ENCODE measurements around the gene GLT8D1.

Gene GLT8D1

DNA sequence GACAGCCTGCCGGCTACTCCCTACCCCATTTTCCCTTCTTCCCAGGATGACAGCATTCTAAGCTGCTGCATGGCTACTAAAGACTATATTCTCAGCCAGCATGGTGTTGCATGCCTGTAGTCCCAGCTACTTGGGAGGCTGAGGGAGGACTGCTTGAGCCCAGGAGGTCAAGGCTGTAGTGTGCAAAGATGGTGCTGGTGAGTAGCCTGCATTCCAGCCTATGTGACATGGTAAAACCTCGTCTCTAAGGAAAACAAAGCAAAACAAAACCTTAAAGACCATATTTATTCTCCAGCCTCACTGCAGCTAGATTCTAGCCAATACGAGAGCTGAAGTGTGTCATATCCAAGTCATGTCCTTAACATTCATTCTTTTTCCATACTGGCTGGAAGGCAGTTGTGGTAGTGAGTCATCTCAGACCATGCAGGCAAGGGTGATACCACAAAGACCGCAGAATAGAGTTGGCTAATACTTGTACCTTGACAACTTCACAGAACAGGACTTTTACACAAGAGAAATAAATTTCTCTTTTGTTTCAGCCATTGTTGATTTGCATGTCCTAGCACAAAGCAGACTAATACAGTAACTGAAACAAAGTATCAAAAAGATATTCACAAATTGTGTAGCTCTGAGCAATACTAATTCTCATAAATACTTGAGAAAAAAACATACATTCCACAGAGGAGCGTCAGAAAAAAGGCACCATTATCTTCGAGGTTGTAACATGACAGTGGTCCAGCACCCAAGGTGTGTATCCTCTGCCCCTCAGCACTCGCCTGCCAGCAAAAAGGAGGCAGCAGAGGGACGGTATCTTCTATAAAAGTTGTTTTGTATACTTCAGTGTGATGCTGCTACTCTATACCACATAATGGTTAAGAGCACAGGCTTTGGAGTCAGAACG lies 34.7 kb downstream of the GLT8D1 start:
- Histone ChIP-seq H3K4me1 (ENCODE audit: control extremely low read depth in 1 of 4, control insufficient read depth in 4 of 4, insufficient read depth in 4 of 4, low read length in 3 of 4) (peaks cover 0 to 12% (median 8%) of the 10 kb centered on the region in 4 experiments), H3K36me3 (ENCODE audit: control insufficient read depth in 4 of 4, insufficient read depth in 4 of 4, low read length in 3 of 4) (peaks cover 11 to 40% (median 28%) of the 10 kb centered on the region in 4 experiments), H3K27ac (ENCODE audit: insufficient read depth in 1 of 2, low read depth in 1 of 2, low read length in 2 of 2, poor library complexity in 1 of 2, severe bottlenecking in 2 of 2) (peak overlapping the region; percentile 31 to 64), H3K27me3 (replicated peaks in 2 of 5; ENCODE audit: control insufficient read depth in 4 of 5, insufficient read depth in 5 of 5, low read length in 4 of 5) (no peaks in the 10 kb centered on the region), H3K4me3 (ENCODE audit: control insufficient read depth in 1 of 7, extremely low read depth in 1 of 7, insufficient read depth in 4 of 7, low read depth in 2 of 7, low read length in 6 of 7) (no peak overlapping the region), H3K9me3 (ENCODE audit: control extremely low read depth in 1 of 5, control insufficient read depth in 4 of 5, insufficient read depth in 2 of 5, low read depth in 1 of 5, low read length in 4 of 5) (no peaks in the 10 kb centered on the region)
- POLR2A ChIA-PET = no interaction called here
- CTCF ChIA-PET = no interaction called here
- DNase-seq = peak; percentile 40 to 87 (median 86)
- WGBS (ENCODE audit: insufficient coverage) = 95% methylated on average over 3 of the region's 9 CpGs

GRCh38 chr3:52663098-52663497 lies 42.5 kb downstream of the GLT8D1 start:
- POLR2A ChIA-PET = no interaction called here
- CTCF ChIA-PET = no interaction called here

GRCh38 chr3:52660046-52660445 lies 45.5 kb downstream of the GLT8D1 start:
- H3K36me3 ChIP-seq (ENCODE audit: control insufficient read depth in 4 of 4, insufficient read depth in 4 of 4, low read length in 3 of 4) = peaks cover 31 to 78% (median 49%) of the 10 kb centered on the region in 4 experiments
- ChIA-PET CTCF (no interaction called here), POLR2A (no interaction called here)
- H3K4me3 ChIP-seq (ENCODE audit: control insufficient read depth in 1 of 7, extremely low read depth in 1 of 7, insufficient read depth in 4 of 7, low read depth in 2 of 7, low read length in 6 of 7) = no peak overlapping the region
- WGBS (ENCODE audit: insufficient coverage) = 62% methylated on average over 2 of the region's 3 CpGs
- no peak for DNase-seq
- no peaks in the 10 kb centered on the region for H3K4me1 ChIP-seq (ENCODE audit: control extremely low read depth in 1 of 4, control insufficient read depth in 4 of 4, insufficient read depth in 4 of 4, low read length in 3 of 4)
- no peak overlapping the region for H3K27ac ChIP-seq (ENCODE audit: insufficient read depth in 1 of 2, low read depth in 1 of 2, low read length in 2 of 2, poor library complexity in 1 of 2, severe bottlenecking in 2 of 2)
- H3K27me3 ChIP-seq (replicated peaks in 2 of 5; ENCODE audit: control insufficient read depth in 4 of 5, insufficient read depth in 5 of 5, low read length in 4 of 5) = no peaks in the 10 kb centered on the region
- no peaks in the 10 kb centered on the region for H3K9me3 ChIP-seq (ENCODE audit: control extremely low read depth in 1 of 5, control insufficient read depth in 4 of 5, insufficient read depth in 2 of 5, low read depth in 1 of 5, low read length in 4 of 5)

More at GRCh38 chr3:52663098-52663497, 42.5 kb downstream of the GLT8D1 start:
- Histone ChIP-seq H3K9me3 (ENCODE audit: control extremely low read depth in 1 of 5, control insufficient read depth in 4 of 5, insufficient read depth in 2 of 5, low read depth in 1 of 5, low read length in 4 of 5) (no peaks in the 10 kb centered on the region), H3K27ac (ENCODE audit: insufficient read depth in 1 of 2, low read depth in 1 of 2, low read length in 2 of 2, poor library complexity in 1 of 2, severe bottlenecking in 2 of 2) (no peak overlapping the region), H3K4me3 (ENCODE audit: control insufficient read depth in 1 of 7, extremely low read depth in 1 of 7, insufficient read depth in 4 of 7, low read depth in 2 of 7, low read length in 6 of 7) (no peak overlapping the region), H3K27me3 (replicated peaks in 2 of 5; ENCODE audit: control insufficient read depth in 4 of 5, insufficient read depth in 5 of 5, low read length in 4 of 5) (no peaks in the 10 kb centered on the region), H3K4me1 (ENCODE audit: control extremely low read depth in 1 of 4, control insufficient read depth in 4 of 4, insufficient read depth in 4 of 4, low read length in 3 of 4) (no peaks in the 10 kb centered on the region), H3K36me3 (ENCODE audit: control insufficient read depth in 4 of 4, insufficient read depth in 4 of 4, low read length in 3 of 4) (peaks cover 25 to 66% (median 39%) of the 10 kb centered on the region in 4 experiments)
- 100% methylated on average over 1 of the region's 3 CpGs for WGBS (ENCODE audit: insufficient coverage)
- no peak for DNase-seq

DNA sequence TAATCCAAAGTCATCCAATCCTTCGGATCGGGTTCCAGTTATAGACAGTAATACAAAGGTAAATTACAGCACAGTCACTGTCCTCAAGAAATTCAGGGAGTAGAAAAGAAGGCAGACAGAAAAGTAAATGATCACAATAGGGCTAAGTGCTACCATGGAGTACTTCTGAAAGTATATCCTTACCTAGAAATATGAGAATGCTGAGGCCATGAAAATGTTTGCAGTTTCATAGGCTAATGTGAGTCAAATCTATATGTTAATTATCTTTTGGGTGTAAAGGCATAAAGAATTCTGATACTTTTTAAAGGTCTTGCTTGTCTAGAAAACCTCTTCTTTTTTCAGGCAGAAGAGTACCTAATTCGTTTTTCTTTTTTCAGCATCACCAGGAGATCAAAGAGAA lies 49.7 kb downstream of the GLT8D1 start:
- DNase-seq = no peak
- no peaks in the 10 kb centered on the region for H3K9me3 ChIP-seq (ENCODE audit: control extremely low read depth in 1 of 5, control insufficient read depth in 4 of 5, insufficient read depth in 2 of 5, low read depth in 1 of 5, low read length in 4 of 5)
- POLR2A ChIA-PET = no interaction called here
- CTCF ChIA-PET = no interaction called here
- H3K36me3 ChIP-seq (ENCODE audit: control insufficient read depth in 4 of 4, insufficient read depth in 4 of 4, low read length in 3 of 4) = peaks cover 31 to 88% (median 51%) of the 10 kb centered on the region in 4 experiments
- H3K27ac ChIP-seq (ENCODE audit: insufficient read depth in 1 of 2, low read depth in 1 of 2, low read length in 2 of 2, poor library complexity in 1 of 2, severe bottlenecking in 2 of 2) = no peak overlapping the region
- no peaks in the 10 kb centered on the region for H3K27me3 ChIP-seq (replicated peaks in 2 of 5; ENCODE audit: control insufficient read depth in 4 of 5, insufficient read depth in 5 of 5, low read length in 4 of 5)
- peaks cover 0 to under 1% (median 0%) of the 10 kb centered on the region in 4 experiments for H3K4me1 ChIP-seq (ENCODE audit: control extremely low read depth in 1 of 4, control insufficient read depth in 4 of 4, insufficient read depth in 4 of 4, low read length in 3 of 4)
- 93% methylated on average over 2 of the region's 3 CpGs for WGBS (ENCODE audit: insufficient coverage)
- no peak overlapping the region for H3K4me3 ChIP-seq (ENCODE audit: control insufficient read depth in 1 of 7, extremely low read depth in 1 of 7, insufficient read depth in 4 of 7, low read depth in 2 of 7, low read length in 6 of 7)

DNA sequence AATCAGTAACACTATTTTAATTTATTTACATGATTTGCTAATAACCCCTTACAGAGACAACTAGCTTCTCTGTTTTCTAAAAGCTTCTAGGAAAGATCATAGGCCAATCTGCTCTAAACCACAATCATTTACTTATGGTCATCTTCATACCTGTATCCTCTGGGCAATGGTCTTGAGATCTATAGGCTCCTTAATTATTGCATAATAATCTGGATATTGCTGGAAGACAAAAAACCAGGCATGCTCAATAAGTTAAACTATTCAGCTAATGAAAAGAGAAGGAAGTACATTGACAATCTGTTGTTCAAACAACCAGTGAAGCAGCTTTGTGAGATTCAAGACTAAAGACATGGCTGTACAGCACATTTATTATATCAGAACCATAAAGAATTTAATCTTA lies 54.0 kb downstream of the GLT8D1 start:
- no peaks in the 10 kb centered on the region for H3K27me3 ChIP-seq (replicated peaks in 2 of 5; ENCODE audit: control insufficient read depth in 4 of 5, insufficient read depth in 5 of 5, low read length in 4 of 5)
- CTCF ChIA-PET = interaction anchor here (0.7 to 1.6 kb wide), 3 partner anchors 12 to 31 kb away, joined by 3 to 5 read pairs (median 3); no protein-coding TSS in a partner anchor
- POLR2A ChIA-PET = no interaction called here
- DNase-seq = no peak
- H3K4me3 ChIP-seq (ENCODE audit: control insufficient read depth in 1 of 7, extremely low read depth in 1 of 7, insufficient read depth in 4 of 7, low read depth in 2 of 7, low read length in 6 of 7) = no peak overlapping the region
- peaks cover 0 to 4% (median 0%) of the 10 kb centered on the region in 4 experiments for H3K4me1 ChIP-seq (ENCODE audit: control extremely low read depth in 1 of 4, control insufficient read depth in 4 of 4, insufficient read depth in 4 of 4, low read length in 3 of 4)
- H3K36me3 ChIP-seq (ENCODE audit: control insufficient read depth in 4 of 4, insufficient read depth in 4 of 4, low read length in 3 of 4) = peaks cover 34 to 83% (median 46%) of the 10 kb centered on the region in 4 experiments
- no peaks in the 10 kb centered on the region for H3K9me3 ChIP-seq (ENCODE audit: control extremely low read depth in 1 of 5, control insufficient read depth in 4 of 5, insufficient read depth in 2 of 5, low read depth in 1 of 5, low read length in 4 of 5)
- H3K27ac ChIP-seq (ENCODE audit: insufficient read depth in 1 of 2, low read depth in 1 of 2, low read length in 2 of 2, poor library complexity in 1 of 2, severe bottlenecking in 2 of 2) = no peak overlapping the region

DNA sequence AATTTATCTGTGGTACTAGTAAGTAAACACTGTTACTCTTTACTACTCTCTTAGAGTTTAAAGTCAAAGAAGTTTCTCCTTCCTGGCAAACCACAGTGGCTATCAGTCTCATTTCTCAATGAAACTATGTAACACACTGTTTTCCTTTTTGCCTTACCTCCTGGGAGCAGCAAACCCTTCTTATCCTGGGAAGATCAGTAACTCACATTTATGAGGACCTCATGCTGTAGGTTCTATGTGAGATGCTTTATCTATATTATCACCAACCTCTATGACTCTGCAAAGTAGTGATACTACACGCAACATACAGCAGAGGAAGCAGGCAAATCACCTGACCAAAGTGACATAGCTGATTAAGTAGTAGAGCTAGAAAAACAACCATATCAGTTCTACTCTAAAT lies 55.2 kb downstream of the GLT8D1 start:
- WGBS (ENCODE audit: insufficient coverage) = 50% methylated on average over 1 of the region's 1 CpG
- Histone ChIP-seq H3K4me3 (ENCODE audit: control insufficient read depth in 1 of 7, extremely low read depth in 1 of 7, insufficient read depth in 4 of 7, low read depth in 2 of 7, low read length in 6 of 7) (no peak overlapping the region), H3K36me3 (ENCODE audit: control insufficient read depth in 4 of 4, insufficient read depth in 4 of 4, low read length in 3 of 4) (peaks cover 30 to 83% (median 42%) of the 10 kb centered on the region in 4 experiments), H3K4me1 (ENCODE audit: control extremely low read depth in 1 of 4, control insufficient read depth in 4 of 4, insufficient read depth in 4 of 4, low read length in 3 of 4) (peaks cover 0 to 4% (median 0%) of the 10 kb centered on the region in 4 experiments), H3K9me3 (ENCODE audit: control extremely low read depth in 1 of 5, control insufficient read depth in 4 of 5, insufficient read depth in 2 of 5, low read depth in 1 of 5, low read length in 4 of 5) (no peaks in the 10 kb centered on the region), H3K27ac (ENCODE audit: insufficient read depth in 1 of 2, low read depth in 1 of 2, low read length in 2 of 2, poor library complexity in 1 of 2, severe bottlenecking in 2 of 2) (peak overlapping the region in 1 of 2 experiments; percentile 62), H3K27me3 (replicated peaks in 2 of 5; ENCODE audit: control insufficient read depth in 4 of 5, insufficient read depth in 5 of 5, low read length in 4 of 5) (no peaks in the 10 kb centered on the region)
- CTCF ChIA-PET = interaction anchor here (1.6 kb wide), 1 partner anchor 32 kb away, joined by 5 read pairs; no protein-coding TSS in a partner anchor
- POLR2A ChIA-PET = no interaction called here
- DNase-seq = peak; percentile 29 to 72 (median 56)

Data from common myeloid progenitor, CD34-positive (primary cell).